GM18909 (cell line): ENCODE results near the gene SCGB1C2.
"Not testable (repeated sequence)": the region's sequence is repeated elsewhere in the genome, so short reads cannot be mapped to it uniquely, and the experiment has no call there.

ENCODE experiments used
- ATAC-seq: cut with Tn5 transposase; IDR thresholded peaks from one replicate; pipeline ENCODE4 v1.9.1; 2021; ENCODE audit warnings: mild to moderate bottlenecking; ENCODE audit not compliant: unreplicated experiment, poor library complexity

SCGB1C2 gene

GRCh38 chr17:137166-137807 lies at the start of gene SCGB1C2:
SCGB1C2 (plus strand) TSS chr17:137569; CDS start chr17:137591, 22 bp downstream.
- ATAC-seq = not testable (repeated sequence)

- not testable (repeated sequence) for ATAC-seq
Measured at GRCh38 chr17:113111-113510, 24.3 kb upstream of the SCGB1C2 start.

GRCh38 chr17:118339-118917 lies 18.9 kb upstream of the SCGB1C2 start:
- ATAC-seq = not testable (repeated sequence)

GRCh38 chr17:133932-134331 lies 3.4 kb upstream of the SCGB1C2 start:
- ATAC-seq = peak; percentile 36

GRCh38 chr17:134332-134785 lies 3.0 kb upstream of the SCGB1C2 start:
- peak; percentile 85 for ATAC-seq

- not testable (repeated sequence) for ATAC-seq
Measured at GRCh38 chr17:135022-135421, 2.3 kb upstream of the SCGB1C2 start.

GRCh38 chr17:135895-136294 lies 1.5 kb upstream of the SCGB1C2 start:
- ATAC-seq = not testable (repeated sequence)

- peak; percentile 60 for ATAC-seq
Measured at GRCh38 chr17:136531-136930, 838 bp upstream of the SCGB1C2 start.

GRCh38 chr17:139401-140205 lies 2.2 kb downstream of the SCGB1C2 start:
- ATAC-seq = not testable (repeated sequence)

GRCh38 chr17:142102-142661 lies 4.8 kb downstream of the SCGB1C2 start:
- no peak for ATAC-seq

- ATAC-seq = no peak
Measured at GRCh38 chr17:142876-143784, 5.8 kb downstream of the SCGB1C2 start.

- peak; percentile 65 for ATAC-seq
Measured at GRCh38 chr17:143785-144281, 6.5 kb downstream of the SCGB1C2 start.

GRCh38 chr17:144936-145670 lies 7.7 kb downstream of the SCGB1C2 start:
- no peak for ATAC-seq

GRCh38 chr17:145671-146541 lies 8.5 kb downstream of the SCGB1C2 start:
- ATAC-seq = no peak

- no peak for ATAC-seq
Measured at GRCh38 chr17:146546-146945, 9.2 kb downstream of the SCGB1C2 start.

GRCh38 chr17:146983-147761 lies 9.8 kb downstream of the SCGB1C2 start:
- no peak for ATAC-seq
